HG02571 (cell line): ENCODE data around the gene MAU2.

ENCODE experiments used
- ATAC-seq: cut with Tn5 transposase; IDR thresholded peaks from one replicate; pipeline ENCODE4 v1.9.1; 2021; ENCODE audit warnings: mild to moderate bottlenecking, moderate library complexity; ENCODE audit not compliant: unreplicated experiment

MAU2 gene

DNA sequence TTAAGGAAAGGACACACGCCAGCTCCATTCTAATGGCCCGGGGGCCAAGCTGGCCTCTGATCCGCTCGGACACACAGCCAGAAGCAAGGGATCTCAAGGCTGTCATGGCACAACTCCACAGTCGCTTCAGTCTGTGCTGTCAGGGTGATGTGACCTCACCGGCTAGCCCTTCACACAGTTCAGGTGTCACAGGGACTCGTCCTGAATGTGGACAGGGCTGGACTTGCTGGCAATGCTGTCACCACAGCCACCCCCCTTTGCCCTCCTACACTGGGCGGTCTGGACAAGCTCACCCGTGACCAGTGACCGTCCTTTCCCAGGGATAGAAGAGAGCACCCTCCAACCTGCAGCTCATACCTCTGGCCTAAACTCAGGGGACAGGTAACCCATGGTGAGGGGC is 15.6 kb upstream of the MAU2 start:
- no peak for ATAC-seq

DNA sequence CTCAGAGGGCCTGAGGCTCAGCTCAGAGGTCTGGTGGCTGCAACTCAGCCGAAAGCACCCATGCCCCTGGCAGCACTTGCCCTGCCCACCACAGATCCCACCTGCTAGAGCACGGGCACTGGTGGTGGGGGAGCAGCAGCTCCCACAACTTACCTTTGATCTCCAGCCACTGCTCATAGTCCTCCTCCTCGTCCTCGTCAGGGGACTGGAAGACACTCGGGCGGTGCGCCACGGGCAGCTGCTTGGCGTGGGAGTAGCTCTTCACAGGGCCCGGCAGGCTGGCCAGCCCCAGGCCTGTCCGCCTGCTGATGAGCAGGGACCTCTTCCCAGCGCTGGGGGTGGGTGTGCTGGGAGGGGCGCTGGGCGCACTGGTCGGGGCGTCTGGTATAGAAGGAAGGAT is 14.9 kb upstream of the MAU2 start:
- no peak for ATAC-seq

DNA sequence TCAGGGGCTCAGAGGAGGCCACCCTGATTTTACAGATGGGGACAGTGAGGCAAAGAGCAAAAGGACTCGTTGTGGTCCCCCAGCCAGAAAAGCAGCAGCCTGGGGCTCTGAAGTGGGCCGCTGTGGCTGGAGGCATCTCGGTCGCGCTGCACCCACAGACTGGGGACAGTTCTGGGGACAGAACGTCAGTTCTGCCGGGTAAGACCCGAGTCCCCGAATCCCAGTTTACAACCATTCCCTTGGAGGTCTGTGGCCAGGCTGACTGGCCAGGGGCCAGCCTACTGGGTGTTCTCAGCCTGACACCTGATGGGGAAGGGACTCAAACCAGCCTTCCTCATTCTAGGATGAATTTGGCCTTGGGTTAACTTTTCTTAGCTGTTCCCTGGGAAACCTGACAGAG is 14.4 kb upstream of the MAU2 start:
- ATAC-seq: no peak

DNA sequence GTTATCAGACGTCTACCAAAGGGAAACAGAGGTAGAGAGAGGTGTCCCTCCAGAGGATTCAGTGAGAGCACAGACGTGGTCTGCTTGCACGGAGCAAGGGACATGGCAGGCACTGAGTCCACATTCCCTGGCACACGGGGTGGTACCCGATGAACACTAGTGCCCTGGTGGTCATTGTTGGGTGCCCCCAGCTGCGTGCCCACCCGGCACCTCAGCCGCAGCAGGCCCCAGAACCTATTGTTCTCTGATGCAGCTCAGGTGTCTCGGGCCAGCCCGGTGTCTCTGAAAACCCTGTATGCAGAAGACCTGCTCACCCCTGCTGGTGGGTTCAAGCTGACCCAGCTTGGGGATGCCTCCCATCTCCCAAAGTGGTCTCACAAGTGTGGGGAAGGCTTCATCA is 12.3 kb upstream of the MAU2 start:
- no peak for ATAC-seq

DNA sequence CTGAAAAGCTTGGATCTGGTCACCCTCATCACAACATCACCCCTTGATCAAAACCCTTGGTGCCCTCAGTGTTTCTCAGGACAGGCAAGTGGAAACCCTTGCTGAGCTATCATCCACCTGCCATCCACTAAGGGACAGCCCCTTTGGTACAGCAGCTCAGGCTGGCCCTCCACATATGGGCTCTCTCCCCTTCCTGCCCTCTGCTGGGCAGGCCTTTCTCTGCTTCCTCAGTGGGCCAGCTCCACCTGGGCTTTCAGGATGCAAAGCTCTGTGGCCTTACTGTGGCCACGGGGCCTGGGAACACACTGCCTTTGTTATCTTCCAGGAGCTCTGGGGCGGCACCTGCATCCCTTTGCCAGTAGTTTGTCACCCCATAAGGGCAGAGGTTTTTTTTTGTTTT is 5.2 kb upstream of the MAU2 start:
- no peak for ATAC-seq

DNA sequence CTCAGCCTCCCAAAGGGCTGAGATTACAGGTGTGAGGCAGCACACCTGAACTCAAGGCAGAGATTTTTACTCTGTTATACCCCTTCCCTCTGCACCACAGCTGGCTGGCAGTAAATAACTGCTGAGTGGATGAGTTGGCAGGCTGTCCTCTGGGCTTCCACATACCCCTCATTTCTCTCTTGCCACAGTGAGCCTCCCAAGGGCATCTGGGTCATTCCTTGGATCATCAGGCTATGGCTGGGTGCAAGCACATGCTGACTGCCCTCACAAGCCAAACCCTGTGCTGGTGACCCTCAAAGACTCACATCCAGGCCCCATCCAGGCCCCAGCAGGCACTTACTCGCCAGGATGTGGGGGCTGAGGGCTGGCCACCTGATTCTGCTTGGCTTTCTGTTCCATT is 4.5 kb upstream of the MAU2 start:
- ATAC-seq: no peak

DNA sequence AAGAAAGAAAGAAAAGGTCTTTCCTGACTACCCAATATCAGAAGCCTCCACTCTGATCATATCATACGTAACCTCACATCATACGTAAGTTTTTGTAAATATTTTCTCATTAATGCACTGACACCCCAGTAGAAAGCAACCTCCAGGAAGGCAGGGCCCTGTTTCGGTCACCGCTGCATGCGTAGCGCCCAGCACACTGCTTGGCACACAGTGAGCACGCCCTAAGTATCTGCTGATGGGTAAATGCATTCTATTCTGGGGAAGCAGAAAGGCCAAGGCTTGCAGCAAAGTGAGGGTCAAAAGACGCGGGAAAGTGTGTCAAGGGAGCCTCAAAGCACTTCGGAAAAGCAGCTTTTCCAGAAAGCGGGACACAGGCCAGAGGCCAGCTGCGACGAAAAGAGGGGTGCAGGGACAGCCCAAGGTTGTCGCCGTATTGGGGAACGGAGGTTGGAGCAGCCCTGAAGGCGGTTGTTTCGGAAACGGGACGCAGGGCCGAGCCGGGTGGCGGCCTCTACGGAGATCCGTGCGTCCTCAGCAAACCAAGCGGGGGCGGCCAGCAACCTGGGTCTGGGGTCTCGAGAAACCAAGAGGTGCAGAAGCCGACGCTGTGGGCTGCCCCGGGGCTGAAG is 783 bp upstream of the MAU2 start:
- no peak for ATAC-seq

DNA sequence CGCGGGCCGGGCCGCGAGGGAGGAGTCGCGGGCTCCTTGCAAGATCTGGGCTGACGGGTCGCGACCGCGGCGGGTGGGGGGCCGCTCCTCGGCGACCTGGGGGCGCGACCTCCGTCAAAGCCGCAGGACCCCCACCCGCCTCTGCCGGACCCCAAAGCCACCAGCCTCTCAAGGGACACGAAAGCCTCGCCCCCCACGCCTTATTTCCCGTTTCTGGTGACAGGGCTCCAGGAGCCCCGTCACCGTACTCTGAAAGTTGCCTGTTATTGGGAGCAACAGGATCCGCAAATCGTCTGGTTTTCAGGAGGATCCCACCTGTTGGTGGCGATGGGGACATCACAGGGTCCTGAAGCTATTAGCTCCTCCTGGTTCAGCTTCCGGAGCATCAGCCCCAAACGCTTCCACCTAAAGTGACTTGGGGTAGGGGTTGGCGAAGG is 530 bp downstream of the MAU2 start:
- ATAC-seq: no peak

DNA sequence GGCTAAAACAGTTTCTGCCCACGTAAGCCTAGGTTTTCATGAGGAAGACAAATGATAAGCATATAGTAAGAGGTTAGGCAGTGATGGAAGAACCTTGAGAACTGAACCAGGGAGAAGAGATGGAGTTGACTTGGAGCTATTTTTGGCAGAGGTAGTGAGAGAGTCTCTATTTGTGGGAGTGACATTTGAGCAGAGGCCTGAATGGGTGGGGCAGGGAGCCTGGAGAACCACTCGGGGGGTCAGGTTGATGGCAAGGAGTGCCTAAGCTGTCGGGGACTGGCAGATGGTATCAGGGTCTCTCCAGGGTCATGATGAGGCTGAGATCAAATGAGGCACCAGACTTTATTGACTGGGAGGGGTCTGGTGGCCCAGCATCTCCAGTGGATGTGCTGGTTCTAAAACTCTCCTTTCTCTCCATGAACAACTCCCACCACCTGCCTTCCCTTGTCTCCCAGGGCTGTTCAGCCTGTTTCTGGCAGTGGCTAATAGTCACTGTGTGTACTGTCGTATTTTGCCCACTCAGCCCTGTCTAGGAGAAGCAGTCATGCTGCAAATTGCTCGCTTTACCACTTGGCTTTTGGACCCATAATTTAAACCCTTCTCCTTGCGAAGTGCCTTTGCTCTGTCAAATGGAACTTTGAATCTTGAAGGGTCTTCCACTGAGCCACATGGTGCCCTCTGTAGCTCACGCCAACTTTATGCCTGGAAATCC is 3.6 kb downstream of the MAU2 start:
- ATAC-seq: no peak

DNA sequence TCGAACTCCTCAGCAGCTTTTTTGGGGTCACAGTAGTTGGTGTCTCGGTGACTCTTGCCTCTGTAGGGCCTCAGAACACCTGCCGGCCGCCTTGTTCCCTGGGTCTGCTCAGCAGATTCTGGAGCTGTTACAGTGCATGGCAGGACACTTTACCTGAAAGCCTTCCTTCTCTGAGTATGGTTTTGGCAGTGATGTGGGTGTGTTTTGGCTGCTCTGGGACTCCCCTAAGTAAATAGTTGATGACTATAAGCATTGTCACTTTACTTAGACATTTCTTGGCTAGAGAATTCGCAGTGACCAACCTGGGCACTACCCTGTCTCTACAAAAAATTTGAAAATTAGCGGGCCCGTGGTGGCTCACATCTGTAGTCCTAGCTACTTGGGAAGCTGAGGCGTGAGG is 7.0 kb downstream of the MAU2 start:
- ATAC-seq: no peak

DNA sequence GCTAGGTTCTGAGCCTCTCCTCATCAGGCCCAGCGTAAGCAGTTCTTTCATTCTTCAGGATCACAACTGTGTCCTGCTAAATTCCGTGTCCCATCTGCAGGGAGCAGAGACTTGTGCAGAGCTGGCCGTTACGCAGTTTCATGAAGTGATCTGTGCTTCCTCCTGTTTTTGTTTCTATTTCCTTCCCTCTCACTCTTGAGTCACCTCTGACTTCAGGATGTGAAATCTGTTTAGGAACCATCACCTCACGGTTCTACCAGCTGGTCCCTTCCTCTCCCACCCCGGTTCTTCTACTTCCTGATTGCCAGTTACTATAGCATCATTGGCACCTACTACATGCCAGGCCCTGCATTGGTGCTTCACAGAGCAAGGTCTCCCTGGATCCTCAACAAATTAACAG is 8.5 kb downstream of the MAU2 start:
- ATAC-seq: no peak

DNA sequence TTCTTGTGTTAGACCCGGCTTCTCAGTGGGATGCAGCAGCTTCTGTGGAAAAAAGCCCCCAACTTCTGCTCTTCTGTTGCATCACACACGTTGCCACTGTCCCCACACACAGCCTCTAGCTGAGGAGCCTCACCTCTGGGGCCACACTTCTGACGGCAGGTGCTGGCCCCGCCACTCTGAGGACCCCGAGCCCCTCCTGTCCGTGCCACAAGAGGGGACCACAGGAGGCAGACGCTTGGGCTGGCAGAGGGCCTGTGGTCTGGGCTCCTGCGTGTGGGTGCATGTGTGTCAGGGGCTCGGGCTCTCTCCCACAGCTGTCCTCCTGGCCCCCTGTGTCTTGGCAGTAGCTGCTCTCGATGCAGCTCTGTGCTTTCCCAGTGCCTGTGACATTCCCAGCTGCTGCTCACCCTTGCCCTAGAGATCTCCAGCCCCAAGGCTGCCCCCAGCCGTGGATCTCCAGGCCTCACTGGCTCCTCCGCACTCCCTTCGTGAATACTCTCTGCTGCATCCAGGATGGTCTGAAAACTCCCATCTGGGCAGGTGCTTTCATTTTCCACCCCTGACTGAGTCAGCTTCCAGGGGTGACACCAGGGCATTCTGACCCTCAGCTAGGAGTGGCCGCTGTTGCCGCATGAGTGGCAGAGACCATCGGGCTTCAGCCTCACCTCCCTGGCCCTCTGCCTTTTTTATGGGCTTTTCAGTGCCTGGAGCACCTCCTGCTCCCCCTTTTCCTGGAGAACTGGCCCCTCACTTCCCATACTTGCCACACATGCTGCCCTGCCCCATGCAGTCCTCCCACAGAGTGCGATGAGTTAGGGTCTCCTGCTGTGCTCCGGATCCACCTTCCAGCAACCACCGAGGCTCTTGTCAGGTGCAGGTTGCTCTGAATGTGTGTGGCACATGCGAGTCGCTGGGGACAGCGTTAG is 13.7 kb downstream of the MAU2 start:
- no peak for ATAC-seq

DNA sequence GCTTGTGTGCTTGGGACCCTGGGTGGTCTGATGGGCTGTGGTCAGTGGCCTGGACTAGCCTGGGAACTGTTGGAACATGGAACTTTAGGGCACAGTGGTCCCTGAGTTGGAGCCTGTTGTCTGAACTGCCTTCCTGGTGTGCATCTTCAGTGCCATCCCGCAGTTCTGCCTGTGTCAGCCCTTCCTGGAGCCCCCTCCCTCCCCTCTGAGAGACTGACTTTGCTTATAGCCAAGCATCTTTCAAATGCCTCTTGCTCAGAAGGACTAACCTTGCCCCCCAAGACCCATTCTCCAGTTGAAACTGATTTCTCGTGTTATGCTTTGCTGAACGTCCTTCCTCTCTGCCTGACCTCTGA is 14.3 kb downstream of the MAU2 start:
- no peak for ATAC-seq

DNA sequence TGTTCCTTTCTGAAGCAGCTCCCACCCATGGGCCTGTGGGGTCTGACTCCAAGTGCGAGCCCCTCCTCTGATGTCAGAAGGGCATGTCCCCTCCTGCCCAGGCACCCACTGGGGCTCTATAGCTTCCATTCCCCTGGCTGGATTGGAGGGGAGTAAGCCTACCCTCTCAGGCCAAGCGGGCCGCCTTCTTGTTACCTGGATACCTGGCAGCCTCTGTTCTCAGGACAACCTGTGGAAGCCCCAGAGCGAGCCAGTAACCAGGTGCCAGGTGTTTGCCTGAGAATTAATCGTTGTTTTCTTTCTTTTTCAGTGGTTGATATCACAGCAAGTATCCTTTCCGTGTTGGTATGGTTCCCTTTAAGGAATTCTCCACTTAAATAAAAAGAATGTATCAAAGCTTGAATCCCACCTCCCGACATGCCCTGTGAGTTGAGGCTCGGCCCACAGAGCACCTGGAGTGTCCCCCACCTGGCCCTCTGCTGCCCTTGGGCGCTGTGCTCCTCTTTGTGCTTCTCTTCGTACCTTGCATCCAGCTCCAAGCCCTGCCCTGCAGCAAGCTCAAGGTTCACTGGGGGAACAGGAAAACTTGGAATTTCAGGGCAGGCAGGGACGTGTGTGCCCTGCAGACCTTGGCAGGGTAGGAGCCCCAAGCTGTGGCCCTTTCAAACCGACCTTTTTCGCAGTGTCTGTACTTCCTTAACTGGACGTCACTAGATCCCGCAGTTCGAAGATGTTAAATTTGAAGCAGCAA is 15.0 kb downstream of the MAU2 start:
- no peak for ATAC-seq

DNA sequence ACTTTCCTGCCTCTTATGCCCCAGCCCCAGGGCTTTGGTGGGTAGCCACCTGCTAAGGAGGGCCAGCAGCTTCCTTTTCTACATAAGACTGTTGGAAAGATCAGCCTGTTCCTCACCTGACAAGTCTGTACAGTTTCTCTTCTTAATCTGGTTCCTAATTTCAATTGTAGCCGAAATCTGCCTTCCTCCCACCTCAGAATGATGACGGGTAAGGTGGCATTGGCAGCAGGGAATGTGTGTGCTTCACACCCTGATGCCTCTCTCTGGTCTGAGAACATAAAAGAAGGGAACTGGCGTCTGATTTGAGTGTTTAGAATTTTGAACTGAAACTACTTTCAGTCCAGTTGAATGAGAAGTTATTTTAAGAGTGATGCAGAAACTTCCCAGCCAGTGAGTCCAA is 16.0 kb downstream of the MAU2 start:
- no peak for ATAC-seq

DNA sequence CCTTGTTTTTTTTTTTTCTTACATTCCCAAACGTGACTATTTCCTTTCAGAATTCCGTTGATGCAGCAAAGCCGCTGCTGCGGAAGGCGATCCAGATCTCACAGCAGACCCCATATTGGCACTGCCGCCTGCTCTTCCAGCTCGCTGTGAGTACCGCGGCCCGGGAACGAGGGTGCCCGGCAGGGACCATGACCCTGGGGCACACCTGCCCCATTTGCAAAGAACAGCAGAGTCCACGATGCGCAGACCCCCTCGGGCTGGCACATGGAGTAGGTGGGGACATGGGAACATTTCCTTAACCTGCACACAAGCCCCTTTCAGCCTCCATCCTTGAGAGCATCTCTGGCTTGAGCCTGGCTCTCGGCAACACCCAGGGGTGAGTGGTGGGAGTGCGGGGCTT is 16.5 kb downstream of the MAU2 start:
- no peak for ATAC-seq

DNA sequence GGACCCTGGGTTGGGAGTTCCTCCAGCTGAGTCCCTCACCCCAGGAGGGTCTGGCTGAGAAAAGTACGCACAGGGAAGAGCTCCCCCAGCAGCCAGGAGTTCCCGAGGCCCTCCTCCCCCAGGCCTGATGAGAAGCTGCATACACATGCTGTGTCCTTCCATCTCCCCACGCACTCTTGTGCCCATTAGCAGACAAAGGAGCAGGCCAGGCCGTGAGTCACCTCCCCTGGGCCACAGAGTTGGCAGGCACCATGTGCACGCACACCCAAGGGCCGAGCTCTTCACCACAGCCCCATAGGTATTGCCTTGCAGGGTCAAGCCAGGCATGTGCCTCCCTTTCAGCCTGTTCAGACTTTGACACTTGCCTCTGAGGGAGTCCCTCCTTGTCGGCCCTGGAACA is 17.5 kb downstream of the MAU2 start:
- ATAC-seq: no peak

DNA sequence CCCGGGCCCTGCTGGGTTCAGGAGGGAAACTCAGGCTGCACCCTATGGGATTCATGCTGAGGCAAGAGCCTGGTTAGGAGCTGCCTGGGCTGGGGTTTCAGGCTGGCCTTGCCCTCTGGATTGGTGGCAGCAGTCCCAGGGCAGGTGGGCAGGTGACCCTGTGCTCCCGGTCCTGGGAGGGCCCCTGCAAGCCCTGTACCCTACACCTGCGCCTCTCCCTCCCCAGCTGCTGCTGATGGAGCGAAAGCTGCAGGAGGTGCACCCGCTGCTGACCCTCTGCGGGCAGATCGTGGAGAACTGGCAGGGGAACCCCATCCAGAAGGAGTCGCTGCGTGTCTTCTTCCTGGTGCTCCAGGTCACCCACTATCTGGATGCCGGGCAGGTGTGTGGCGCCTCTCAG is 20.4 kb downstream of the MAU2 start:
- no peak for ATAC-seq

DNA sequence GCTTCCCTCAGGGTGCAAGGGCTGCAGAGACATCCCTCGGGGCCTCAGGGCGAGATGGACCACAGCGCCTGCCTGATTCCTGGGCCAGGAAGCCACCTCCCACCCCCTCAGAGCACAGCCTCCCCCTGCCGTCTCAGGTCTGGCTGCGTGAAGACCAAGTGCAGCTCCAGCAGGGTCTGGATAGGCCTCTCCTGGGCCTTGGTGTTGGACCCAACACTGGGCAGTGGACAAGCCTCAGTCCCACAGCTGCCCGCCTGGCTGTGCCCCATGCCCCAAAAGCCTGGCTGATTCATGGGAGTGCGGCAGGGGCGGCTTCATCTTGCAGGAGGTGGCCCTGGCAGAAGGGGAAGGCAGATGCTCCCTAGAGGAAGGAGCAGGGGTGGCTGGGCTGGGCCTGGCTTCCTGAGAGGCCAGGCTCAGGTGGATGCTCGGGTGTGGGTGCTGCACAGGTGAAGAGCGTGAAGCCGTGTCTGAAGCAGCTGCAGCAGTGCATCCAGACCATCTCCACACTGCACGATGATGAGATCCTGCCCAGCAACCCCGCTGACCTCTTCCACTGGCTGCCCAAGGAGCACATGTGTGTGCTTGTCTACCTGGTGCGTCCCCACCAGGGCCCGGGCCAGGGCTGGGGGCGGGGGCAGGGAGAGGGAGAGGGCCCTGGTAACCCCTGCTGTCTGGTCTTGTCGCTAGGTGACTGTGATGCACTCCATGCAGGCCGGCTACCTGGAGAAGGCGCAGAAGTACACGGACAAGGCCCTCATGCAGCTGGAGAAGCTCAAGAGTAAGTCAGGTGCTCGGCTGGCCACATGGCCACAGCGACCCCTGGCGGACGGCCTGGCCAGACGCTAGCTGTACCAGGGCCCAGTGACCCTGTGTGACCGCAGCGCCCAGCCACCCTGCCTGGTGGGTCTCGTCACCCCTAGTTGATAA is 21.7 kb downstream of the MAU2 start:
- ATAC-seq: no peak

DNA sequence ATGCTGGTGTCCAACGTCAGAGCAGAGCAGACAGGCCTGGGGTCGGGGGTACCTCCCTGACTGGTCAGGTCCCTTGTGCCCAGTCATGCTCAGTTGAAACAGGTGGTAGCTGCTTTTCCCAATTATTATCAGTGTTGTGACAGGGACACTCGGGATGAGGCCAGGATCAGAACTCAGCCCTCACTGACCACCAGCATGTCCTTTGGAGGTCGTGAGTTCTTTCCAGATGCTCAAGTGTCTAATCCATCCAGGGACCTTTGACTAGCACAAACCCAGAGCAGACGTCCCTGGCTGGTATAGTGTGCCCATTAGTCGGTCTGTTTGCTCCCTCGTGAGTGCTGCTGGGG is 22.4 kb downstream of the MAU2 start:
- ATAC-seq: no peak
